ELF-1 (cell line): ENCODE data around the gene DIAPH2.

Source experiments
- DNase-seq: peaks from one replicate; pipeline ENCODE4 v3.0.0-alpha.2; 2016; ENCODE audit warnings: low read depth, low spot score

The DIAPH2 gene

DNA sequence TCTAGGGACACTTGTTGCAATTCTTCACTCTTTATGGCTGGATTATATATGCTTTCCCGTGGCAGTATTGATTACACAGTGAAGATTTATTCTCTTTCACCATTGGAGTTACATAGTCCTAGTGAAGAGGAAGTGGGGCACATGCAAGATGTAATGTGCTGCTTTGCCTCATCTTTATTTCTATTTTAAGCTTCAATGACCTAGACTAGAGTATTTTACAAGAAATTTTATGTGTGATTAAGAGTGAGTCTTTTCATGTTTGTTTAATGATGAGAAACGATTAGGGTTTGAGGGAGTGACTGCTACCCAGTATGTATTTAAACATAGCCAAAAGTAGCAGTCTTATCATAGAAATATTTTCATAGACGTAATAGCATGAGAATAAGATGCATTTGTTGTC, 30.8 kb downstream of the DIAPH2 start:
- DNase-seq: no peak

- no peak for DNase-seq
Observed at GRCh38 chrX:96719161-96719875, 34.7 kb downstream of the DIAPH2 start.

- no peak for DNase-seq
Observed at GRCh38 chrX:96721354-96721753, 36.7 kb downstream of the DIAPH2 start.

DNA sequence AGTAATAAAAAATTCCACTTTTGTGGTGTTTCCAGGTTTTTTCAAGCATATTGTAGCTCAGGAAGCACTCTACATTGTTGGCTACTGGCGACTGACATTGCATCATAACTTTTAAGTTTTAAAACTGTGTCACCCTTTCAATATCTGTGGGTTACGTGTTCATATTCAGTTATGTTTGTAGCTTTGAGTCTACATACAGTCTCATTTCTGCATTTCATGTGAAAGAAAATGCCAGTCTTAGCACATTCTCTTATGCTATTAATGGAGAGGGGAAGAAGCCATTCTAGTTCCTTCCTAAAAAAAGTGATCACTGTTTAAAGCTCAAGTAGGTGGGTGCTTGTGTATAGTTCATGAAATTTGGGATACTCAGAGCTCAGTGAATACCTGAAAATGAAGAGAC, 38.1 kb downstream of the DIAPH2 start:
- DNase-seq: no peak

GRCh38 chrX:96729053-96729452, 44.4 kb downstream of the DIAPH2 start:
- DNase-seq: peak; percentile 4

DNA sequence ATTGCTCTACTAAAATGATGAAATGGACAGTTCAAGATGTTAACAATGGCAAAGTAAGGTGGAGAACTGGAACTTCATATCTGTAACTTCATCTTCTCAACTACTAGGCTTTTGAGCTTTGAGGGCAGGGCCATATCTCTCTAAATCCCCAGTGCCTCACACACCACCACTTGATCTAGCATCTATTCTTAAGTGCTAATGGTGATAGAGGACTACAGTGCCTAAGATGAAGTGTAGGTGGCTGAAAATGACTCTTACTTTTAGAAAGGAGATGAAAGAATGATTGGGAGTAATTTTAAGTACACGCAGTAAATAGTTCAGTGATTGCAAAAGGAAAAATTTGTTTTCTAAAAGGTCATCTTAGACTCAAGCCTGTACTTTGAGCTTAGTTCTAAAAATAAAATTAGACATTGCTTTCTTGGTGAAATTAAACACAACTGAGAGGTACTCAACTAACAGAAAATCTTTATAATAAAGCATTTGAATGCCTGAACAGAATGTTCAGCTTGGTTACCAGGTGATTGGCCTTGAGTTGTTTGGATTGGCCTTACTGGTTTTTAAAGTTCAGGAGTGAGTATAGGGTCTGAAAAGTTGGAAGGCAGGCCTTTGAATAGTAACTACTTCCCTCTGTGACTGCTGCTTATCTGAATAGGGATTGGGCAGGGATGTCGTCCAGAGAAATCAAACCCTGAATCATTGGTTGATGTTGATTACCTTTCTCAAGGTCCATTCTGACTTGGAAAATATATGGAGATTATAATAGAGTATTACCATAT, 45.4 kb downstream of the DIAPH2 start:
- DNase-seq: no peak

- DNase-seq: peak; percentile 26
Observed at GRCh38 chrX:96731000-96731399, 46.4 kb downstream of the DIAPH2 start.

- no peak for DNase-seq
Observed at GRCh38 chrX:96743367-96744073, 58.9 kb downstream of the DIAPH2 start.

DNA sequence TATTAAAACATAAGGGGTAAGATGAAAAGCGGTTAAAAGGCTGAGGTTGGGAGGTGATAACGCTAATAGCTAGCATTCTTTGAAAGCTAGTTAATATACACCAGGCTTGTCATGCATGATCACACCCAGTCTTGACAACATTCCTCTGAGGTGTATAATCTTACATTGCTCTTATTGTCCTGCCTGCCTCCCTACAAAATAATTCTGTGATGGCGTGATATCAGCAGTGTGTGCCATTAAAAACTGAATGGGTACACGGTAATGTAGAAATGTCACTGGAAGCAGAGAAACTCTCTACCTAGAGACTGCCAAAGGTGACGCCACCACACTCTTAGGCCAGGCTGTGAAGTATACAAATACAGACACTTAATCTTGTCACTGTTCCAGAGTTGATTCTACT, 68.1 kb downstream of the DIAPH2 start:
- no peak for DNase-seq

DNA sequence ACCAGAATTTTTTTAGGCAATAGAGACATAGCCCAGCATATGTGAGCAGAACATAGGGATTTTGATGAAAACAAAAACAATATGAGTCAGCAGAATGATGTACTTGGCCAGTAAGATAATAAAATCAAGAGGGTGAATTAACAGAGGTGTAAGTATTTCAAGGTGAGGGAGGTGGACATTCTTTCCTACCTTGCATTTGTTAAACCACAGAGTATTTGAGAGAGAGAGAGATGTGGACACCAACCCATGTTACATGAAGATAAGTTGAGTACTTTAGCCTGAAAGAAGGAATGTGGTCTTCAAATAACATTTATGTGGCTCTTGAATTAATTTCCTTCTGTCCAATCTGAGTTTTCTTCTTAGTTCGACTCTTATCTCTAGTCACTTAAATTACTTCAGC, 68.6 kb downstream of the DIAPH2 start:
- DNase-seq: no peak

DNA sequence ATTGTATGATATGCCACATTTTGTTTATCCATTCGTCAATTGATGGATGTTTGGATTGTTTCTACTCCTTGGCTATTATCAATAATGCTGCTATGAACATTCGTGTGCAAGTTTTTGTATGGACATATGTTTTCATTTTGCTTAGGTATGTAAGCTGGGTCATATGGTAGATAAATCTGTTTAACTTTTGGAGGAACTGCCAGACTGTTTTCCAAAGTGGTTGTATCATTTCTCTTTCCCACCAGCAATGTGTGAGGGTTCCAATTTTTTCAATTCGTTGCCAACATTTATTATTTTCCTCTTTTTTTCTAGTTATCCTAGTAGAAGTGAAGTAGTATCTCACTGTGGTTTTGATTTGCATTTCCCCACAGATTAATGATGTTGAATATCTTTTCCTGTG, 71.8 kb downstream of the DIAPH2 start:
- DNase-seq: no peak

- DNase-seq: no peak
Observed at GRCh38 chrX:96761566-96761965, 76.9 kb downstream of the DIAPH2 start.

- no peak for DNase-seq
Observed at GRCh38 chrX:96763608-96764007, 79.0 kb downstream of the DIAPH2 start.

DNA sequence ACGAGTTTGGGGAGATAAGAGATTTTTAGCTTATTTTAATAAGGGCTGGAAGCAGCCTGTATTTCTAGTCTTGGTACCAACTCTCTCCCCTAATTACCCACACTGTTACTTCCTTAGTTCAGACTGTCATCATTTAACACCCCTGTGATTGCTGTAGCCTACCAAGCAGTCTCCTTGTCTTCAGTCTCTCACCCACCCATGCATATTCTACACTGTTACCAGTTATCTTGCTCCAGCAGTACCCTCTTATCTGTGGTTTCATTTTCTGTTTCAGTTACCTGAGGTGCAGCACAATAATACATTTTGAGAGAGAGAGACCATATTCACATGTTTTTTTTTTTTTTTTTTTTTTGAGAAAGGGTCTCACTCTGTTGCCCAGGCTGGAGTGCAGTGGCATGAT, 80.2 kb downstream of the DIAPH2 start:
- DNase-seq: no peak

GRCh38 chrX:96770315-96770714, 85.7 kb downstream of the DIAPH2 start:
- DNase-seq: no peak

- DNase-seq: no peak
Observed at GRCh38 chrX:96771486-96771885, 86.8 kb downstream of the DIAPH2 start.

DNA sequence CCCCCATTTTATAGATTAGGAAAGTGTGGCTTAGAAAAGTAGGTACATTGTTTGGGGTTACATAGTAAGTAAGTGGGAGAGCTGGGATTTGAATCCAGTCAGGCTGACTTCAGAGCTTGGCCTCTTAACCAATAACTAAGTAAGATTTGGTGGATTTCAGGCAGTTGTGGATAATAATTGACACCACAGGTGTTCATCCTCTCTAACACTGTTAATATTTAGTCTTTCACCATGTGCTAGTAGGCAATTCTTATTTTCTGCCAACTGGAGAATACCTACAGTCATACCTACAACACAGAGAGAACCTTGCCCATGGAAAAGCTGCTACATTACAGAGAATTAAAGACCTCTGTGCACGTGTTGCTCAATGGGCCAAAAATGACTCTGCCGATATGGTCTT, 89.5 kb downstream of the DIAPH2 start:
- DNase-seq: no peak

- no peak for DNase-seq
Observed at GRCh38 chrX:96776966-96777365, 92.3 kb downstream of the DIAPH2 start.

DNA sequence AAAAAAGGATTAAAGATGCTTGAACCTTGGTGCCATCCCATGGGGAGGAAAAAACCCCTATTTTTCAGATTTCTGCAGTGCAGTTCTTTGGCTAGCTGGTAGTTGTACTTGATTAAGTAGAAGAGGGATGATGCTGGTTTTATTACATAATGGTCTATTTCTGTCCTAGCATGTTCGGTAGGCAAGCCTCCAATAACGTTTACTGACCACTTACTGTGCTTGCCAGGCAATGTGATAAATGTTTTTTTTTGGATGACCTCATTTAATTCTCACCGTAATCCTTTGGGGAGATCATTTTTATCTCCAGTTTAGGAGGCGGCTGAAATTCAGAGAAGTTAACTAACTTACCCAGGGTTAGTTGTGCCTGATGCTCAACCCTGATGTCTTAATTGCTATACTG, 106.9 kb downstream of the DIAPH2 start:
- no peak for DNase-seq

- DNase-seq: no peak
Observed at GRCh38 chrX:96792047-96792446, 107.4 kb downstream of the DIAPH2 start.

GRCh38 chrX:96798982-96799381, 114.3 kb downstream of the DIAPH2 start:
- DNase-seq: no peak

DNA sequence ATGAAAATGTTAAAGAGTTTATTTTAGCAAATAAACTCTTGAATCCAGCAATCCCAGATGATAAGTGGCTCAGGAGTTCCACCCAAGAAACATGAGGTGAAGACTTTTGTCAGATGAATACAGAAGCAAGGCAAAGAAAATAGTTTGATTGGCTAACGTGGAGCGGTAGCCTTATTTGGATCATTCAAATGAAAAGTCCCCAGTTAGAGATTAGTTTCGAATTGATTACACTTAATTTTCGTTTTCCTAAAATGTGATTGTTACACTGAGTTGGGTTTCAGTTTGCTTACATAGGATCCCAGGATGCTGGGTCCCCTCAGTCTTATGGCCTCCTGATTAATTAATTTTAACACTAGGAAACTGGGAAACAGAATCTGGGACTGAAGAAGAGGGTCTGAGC, 122.7 kb downstream of the DIAPH2 start:
- no peak for DNase-seq

- no peak for DNase-seq
Observed at GRCh38 chrX:96820935-96821334, 136.3 kb downstream of the DIAPH2 start.
